Thyroid gland (tissue), 4 donors: ENCODE measurements around the gene OPN4.

Source experiments
- POLR2A ChIP-seq, 2 donors: fragments of 450-650 bp; IDR thresholded peaks; one replicate each; pipeline ENCODE4 v1.6.1; 2017; ENCODE audit warnings: antibody characterized with exemption in 2 of 2, mild to moderate bottlenecking in 2 of 2, moderate library complexity in 1 of 2
- TF ChIP-seq, protein P1 (sequence below), 6 experiments: fragments of 200-600 bp in 3 of 6; fragments of 450-650 bp in 3 of 6; sonication (generic) in 3 of 6; IDR thresholded peaks; one replicate each; pipeline ENCODE4 v1.5.1; 2016 to 2019; ENCODE audit warnings: antibody characterized with exemption in 6 of 6, mild to moderate bottlenecking in 2 of 6, inconsistent platforms in 1 of 6, moderate library complexity in 1 of 6

DNA sequence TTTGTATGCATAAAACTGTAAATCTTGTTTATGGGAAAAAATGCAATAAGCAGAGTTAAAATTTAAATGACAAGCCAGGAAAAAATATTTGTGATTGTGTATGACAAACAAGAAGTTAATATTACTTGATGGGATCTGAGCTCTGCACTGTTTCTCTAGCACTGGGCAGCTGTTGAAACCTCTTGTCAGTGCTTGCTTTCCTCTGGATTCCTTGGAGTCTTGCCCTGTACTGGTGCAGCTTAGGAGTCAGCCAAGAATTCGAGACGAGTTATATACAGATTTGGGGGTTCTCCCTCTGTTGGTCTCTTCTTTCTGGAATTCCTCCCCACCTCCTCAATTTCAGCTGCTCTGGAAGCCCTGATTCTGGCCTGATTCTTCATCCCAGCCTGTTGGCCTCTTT, 24.3 kb upstream of the OPN4 start:
- no peak for TF ChIP-seq POLR2A (IDR thresholded peaks at IDR 0.05)
- TF ChIP-seq, protein P1, sequence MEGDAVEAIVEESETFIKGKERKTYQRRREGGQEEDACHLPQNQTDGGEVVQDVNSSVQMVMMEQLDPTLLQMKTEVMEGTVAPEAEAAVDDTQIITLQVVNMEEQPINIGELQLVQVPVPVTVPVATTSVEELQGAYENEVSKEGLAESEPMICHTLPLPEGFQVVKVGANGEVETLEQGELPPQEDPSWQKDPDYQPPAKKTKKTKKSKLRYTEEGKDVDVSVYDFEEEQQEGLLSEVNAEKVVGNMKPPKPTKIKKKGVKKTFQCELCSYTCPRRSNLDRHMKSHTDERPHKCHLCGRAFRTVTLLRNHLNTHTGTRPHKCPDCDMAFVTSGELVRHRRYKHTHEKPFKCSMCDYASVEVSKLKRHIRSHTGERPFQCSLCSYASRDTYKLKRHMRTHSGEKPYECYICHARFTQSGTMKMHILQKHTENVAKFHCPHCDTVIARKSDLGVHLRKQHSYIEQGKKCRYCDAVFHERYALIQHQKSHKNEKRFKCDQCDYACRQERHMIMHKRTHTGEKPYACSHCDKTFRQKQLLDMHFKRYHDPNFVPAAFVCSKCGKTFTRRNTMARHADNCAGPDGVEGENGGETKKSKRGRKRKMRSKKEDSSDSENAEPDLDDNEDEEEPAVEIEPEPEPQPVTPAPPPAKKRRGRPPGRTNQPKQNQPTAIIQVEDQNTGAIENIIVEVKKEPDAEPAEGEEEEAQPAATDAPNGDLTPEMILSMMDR (IDR thresholded peaks at IDR 0.05), result no peak
